A673 (cell line): ENCODE results near the gene VWA1.

Experiments used
- CTCF ChIP-seq: fragments of 300-800, 200-600 bp; sonication (generic); conservative IDR thresholded peaks from 2 replicates; pipeline ENCODE4 v1.5.1; 2017; ENCODE audit warnings: low read depth, mild to moderate bottlenecking, antibody characterized with exemption, low read length, moderate library complexity, mixed read lengths
- EZH2 ChIP-seq: fragments of 200-600 bp; sonication (generic); IDR thresholded peaks from 2 replicates; pipeline ENCODE4 v1.6.1; 2017; ENCODE audit warnings: borderline replicate concordance, low read depth, mild to moderate bottlenecking, mixed read lengths, antibody characterized with exemption, low read length; ENCODE audit not compliant: poor library complexity, severe bottlenecking

GRCh38 chr1:1436630-1437032, 1.1 kb downstream of the VWA1 start:
- no peak for TF ChIP-seq CTCF
- no peak for TF ChIP-seq EZH2
